GM18499 (cell line): ENCODE results near the gene BACE1-AS.

ENCODE experiments used
- ATAC-seq: cut with Tn5 transposase; IDR thresholded peaks from one replicate; pipeline ENCODE4 v1.9.1; 2021; ENCODE audit warnings: moderate number of reproducible peaks; ENCODE audit not compliant: insufficient read depth, unreplicated experiment

BACE1-AS gene

DNA sequence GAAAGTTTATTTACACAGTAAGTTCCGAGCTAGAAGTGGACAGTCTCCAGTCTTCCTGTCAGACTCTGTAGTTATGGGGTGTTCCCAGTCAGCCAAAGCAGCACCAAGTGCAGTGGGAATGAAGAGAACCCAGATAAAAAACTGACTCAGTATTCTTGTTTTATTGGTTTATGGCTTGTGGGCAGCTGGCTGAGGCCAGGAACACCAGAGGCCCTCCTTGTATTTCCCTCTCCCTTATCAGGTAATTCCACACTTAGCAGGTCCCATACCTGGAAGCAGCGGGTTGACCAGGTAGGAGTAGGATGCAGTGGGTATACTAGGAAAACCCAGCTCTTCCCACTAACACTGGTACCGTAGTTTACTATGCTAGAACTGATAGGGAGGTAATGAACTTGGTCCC, 3.5 kb upstream of the BACE1-AS start:
- ATAC-seq, result no peak

DNA sequence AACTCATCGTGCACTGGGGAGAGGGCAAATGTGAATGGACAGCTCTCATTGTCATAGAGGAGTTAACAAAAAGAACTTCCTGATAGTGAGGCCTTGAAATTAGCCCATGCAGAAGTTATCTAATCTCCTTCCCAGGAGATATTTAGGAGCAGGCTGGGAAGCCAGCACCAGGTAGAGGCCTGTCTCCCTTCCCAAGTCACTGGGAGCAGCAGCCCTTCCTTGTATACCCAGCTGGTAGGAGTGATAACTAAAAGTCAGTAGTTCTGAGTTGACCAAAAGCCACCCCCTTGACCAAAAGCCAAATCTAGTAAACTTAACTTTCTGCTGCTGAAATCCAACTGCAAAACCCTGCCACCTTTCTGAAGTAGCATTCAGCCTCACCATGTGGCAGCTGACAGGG, 1.4 kb upstream of the BACE1-AS start:
- no peak for ATAC-seq

DNA sequence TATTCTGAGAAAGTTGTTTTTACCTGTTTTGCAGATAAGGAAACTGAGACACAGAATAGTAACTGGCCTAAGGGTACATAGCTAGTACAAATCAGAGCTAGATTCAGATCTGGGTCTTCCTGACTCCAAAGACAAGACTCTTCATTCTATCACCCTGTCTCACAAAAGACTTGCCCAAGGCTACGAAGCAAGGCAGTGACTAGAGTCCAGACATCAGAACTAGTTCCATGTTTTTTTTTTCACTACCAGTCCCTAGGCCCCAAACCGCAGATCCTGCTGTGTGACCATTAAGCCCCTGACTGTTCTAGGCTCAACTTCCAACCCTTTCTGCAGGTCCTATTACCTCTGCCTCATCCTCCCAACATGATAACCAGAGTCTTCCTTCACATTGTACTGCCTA, 1.5 kb downstream of the BACE1-AS start:
- ATAC-seq, result no peak

DNA sequence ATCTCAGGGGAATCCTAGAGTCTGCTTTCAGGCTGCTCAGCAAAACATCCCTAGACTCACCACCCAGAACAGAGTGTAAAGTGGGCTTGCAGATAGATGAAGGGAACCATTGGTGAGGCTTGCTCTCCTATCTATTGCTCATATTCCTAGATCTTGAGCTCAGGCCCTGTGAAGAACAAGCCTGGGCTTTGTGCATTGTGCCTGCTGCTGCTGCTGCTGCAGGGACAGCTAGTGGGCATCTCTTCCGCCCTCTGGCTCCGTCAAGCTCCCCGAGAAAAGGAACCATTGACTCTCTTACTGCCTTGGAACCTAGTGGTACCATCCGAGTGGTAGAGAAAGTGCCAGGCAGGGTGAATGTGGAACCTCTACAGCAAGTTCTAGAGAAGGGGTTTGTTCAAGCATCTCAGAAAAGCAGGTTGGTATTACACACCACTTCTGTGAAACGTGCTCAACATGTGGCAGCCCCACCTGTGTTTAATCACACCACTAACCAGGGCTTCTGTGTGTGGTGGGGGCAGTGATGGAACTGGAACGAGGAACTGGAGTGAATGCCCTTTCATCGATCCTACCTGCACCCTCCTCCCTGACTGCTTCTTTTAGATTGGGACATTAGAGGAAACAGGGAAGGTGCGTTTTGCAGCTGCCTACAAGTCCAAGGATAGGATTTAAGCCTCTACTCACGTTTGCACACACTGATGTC, 4.4 kb downstream of the BACE1-AS start:
- ATAC-seq, result no peak

DNA sequence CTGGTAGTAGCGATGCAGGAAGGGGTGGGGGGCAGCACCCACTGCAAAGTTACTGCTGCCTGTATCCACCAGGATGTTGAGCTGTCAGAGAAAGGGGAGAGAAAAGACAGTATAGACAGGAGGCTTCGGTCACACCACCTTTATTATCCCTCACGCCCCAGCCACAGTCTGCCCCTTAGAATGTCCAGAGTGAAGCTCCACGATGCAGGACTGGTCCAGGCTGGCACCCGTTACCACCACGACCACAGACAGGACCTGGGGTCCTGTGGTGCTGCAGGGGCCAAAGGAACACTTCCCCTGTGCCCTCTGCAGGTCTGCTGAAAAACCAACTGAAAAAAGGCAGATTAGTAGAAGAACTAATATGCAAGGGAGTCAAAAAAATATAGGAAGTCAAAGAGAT, 5.7 kb downstream of the BACE1-AS start:
- no peak for ATAC-seq

DNA sequence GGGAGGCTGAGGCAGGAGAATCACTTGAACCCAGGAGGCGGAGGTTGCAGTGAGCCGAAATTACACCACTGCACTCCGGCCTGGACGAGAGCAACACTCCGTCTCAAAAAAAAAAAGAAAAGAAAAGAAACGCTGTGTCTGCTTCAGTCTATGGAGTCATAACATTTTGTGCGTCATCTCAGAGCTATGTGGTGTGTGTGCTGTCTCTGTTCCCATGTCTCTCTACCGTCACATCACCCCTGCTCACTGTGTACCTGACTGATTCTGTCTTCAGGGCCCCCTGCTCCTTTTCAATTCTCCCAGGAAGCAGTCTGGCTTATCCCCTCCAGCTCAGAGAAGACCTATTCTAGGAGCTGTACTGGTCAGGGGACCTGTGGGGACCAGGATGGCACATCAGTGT, 7.0 kb downstream of the BACE1-AS start:
- ATAC-seq, result no peak

DNA sequence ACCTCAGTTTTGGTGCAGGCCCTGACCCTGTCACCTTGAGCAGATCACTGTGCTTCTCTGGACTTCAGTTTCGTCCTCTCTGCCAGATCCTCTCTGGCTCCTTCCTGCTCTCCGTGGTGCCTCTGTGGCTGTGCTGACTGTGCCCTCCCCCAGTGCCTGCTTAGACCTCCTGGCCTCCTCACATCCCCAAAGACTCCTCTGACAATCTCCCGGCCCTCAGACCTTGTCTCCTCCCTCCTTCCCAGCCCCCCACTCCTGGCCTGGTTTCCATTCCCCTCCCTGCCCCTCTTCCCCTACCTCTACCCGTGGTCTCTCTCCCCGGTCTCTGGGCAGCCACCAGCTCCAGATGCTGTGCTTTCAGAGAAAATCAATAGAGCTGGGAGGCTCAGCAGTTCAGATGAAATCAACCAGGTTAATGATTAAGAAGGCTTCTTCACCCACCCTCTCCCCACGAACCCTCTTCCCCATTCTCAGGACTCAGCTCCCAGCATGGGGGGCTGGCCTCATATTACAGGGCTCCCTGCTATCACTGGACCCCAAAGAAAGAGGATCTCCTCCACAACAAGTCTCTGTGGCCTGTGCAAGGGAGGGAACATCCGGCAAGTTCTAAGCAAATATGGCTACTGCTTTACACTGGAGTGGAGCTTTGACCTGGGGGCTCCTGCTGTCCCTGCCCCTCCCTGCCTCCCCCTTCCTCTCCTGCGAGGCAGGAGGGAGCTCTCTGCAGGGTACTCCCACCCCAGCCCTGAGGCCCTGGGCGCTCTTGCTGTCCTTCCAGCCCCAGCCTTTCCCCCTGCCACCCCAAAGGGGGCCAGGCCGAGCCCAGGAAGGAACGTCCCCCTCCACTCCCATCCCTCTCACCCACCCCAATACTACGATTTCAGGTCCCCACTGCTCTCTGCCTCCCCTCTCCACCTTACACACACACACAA, 8.5 kb downstream of the BACE1-AS start:
- no peak for ATAC-seq

DNA sequence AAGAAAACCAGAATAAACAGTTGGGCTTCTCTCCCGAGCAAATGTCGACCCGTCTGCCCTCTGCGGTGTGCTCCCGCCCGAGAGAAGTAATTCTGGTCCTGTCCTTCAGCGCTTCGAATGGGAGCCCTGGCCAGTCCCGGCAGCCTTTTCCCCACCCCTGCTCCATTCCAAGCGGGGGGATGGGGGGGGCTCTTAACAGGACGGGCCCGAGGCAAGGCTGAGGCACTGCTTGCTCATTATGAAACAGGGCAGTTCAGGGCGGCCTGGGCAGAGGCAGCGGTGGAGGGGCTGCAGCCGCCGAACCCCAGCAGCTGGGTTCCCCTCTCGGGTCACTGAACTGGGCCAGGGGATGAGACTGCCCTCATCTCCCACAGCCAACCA, 9.1 kb downstream of the BACE1-AS start:
- no peak for ATAC-seq

DNA sequence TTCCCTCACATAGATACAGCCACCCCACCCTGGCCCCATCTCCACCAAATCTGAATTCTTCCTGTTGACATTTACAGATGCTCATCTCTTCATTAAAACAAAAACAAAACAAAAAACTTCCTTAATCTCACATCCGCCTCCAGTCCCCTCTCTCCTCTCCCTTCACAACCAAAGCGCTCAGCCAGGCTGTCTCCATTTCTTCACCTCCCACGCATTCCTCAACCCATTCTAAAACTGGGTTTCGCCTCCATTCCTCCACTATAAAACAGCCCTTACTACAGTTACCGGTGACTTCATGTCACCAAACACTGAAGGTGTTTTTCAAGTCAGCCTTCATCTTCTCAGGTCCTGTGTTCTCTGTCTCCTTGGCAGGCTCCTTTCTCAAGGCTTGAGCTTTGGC, 9.6 kb downstream of the BACE1-AS start:
- ATAC-seq, result no peak

DNA sequence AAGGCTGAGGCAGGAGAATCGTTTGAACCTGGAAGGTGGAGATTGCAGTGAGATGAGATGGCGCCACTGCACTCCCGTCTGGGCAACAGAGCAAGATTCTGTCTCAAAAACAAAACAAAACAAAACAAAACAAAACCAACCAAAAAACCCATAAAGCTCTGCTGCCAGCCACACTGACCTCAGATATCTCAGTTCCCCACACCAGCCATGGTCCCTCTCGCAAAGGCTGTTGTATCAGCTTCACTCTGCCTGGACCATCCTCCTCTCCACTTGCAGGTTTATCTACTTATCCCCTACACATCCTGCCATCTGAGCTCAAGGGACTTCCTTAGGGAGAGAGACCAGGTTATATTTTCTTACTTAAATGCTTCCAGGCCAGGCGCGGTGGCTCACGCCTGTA, 11.1 kb downstream of the BACE1-AS start:
- ATAC-seq, result no peak

DNA sequence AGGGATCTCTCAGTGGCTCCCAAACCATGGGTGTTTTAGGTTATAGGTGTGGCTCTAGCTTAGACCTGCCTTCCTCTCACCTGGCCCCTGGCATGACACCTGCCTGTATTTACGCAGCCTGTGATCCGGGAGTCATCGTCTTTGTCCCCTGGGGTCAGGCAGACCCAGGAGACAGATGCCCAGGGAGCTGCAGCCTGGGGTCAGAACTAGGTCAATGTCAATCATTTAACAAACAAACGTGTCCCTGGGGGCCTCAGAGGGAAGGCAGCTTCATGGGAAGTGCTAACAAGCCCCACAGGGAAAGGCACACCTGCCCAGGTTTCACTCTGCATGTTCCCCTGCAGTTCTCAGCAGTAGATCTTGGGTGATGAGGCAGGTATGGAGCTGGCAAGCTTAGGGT, 12.0 kb downstream of the BACE1-AS start:
- no peak for ATAC-seq

DNA sequence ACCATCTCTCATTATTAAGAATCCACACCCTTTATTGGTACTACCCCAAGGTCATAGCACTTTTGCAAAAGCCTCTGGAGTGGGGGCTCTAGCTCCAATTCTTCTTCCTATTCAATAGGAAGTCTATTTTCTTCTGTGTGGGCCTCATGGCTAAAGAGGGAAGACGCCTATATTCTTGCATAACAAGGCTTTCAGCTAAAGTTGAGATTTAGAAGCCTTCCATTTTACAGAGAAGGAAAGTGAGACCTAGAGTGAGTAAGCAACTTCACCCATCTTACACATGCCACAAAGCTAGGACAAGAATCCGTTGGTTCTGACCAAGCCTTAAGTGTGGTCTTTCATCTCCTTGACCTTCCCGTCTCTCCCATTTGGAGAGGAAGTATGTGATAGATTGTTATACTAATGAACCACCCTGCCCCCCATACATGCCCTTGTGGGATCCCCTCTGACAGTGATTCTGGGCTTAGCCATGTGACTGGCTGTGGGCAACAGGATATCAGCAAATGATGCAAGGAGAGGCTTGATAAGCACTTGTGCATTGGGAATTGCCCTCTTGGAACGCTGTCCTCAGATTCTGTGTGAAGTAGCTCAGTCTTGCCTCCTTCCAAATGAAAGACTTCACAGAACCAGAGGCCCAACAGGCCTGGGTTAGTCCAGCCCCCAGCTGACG, 12.6 kb downstream of the BACE1-AS start:
- no peak for ATAC-seq

DNA sequence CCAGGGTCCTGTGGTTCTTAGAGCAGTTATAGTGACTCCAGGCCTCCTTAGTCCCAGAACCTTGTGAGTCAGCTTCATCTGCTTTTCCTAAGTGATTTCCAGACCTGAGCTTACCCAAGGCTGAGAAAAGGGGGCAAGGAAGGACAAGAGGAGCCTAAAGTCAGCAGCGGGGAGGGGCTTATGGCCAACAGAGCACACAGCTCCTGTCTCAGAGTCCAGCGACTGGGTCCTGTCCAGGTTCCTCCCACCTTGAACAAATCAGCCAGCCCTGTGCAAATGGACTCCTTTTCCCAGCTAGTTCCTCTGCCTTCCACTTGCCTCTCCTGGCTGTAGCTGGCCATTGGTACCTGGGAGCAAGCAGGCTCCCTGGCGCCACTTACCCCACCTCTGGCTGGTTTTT, 14.0 kb downstream of the BACE1-AS start:
- no peak for ATAC-seq

DNA sequence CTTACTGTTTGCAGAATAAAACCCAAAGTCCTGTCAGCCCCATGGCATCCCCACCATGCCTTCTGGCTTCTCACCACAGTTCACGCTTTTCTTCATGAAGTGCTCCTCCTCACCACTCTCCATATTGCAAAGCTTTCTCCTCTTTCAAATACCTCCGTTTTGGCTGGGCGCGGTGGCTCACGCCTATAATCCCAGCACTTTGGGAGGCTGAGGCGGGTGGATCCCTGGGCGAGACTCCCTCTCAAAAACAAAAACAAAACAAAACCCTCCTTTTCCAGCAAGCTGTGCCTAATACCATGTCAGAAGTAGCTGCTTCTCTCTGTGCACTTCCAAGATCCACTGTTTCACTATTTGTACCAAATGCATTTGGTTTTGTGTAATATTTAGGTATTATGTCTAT, 18.2 kb downstream of the BACE1-AS start:
- no peak for ATAC-seq

DNA sequence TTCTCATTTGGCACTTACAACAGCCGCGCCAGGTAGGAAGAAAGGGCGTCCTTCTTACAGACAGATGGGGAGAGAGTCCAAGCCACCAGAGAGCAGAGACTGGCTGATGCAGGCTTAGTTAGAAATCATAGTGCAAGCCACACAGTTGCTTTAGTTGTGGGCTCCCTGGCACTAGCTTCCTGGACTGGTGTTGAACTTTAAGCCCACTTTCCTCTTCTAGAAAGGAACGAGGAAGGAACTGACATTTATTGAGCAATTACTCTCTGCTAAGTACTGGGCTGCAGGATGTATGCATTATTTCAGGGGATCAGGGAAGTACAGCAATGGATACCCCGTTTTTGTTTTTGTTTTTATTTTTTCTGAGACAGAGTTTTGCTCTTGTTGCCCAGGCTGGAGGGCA, 21.9 kb downstream of the BACE1-AS start:
- ATAC-seq, result no peak

DNA sequence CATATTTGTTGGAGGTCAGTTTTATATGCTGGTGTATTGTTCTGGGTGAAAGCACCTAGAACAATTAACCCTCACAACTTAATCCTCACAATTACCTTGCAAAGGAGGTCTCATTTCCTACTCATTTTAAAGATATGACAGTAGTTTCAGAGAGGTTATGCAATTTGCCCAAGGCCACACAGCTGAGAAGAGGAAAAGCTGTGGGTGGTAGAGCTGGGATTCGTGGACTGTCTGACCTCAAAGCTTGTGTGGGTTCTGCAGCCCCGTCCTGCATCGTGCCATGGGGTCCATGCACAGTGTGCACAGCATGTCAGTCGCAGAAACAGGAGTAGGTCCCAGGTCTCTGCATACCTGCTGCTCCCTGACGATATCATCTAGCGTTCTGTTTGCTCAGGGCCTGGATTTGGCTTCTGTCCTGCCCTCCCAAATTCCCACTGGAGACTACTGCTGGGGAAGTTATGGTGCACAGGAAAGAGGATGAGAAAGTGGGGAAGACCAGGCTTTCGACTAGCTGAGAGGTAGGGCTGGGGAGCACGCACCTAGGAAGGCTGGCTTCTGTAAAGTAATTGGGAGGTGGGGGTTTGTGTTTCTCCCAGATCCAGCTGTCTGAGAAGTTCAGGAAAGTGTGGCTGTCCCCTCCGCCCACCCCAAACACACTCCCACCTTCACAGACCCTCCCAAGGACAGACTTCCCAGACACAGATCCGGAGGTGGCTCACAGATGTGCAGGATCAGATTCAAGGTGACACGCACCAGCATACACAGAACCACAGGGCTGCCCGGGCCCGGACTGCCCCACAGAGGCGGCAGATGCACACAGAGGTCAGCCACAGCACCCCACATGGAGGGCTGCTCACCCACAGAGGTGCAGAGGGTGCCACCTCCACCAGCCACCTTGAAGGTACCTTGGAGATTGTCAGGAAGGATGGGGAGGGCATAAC, 23.0 kb downstream of the BACE1-AS start:
- no peak for ATAC-seq

DNA sequence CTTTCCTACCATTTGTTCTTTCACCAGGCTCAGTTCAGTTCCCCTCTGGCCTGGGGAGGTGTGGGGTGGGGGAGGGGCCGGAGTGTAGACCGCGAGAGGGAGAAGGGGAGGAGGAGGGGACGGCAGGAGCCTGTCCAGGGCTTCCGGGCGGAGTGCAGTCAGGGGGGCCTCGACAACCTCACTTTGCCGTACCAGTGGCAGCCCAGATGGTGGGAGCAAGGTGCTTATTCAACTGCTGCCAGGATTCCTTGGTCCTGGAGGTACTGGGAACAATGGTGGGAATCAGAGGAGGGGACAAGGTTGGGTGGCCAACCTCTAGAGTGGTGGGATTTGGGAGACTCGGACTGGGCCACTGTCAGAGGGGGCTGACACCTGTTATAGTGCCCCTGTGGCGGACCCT, 23.7 kb downstream of the BACE1-AS start:
- ATAC-seq, result no peak

DNA sequence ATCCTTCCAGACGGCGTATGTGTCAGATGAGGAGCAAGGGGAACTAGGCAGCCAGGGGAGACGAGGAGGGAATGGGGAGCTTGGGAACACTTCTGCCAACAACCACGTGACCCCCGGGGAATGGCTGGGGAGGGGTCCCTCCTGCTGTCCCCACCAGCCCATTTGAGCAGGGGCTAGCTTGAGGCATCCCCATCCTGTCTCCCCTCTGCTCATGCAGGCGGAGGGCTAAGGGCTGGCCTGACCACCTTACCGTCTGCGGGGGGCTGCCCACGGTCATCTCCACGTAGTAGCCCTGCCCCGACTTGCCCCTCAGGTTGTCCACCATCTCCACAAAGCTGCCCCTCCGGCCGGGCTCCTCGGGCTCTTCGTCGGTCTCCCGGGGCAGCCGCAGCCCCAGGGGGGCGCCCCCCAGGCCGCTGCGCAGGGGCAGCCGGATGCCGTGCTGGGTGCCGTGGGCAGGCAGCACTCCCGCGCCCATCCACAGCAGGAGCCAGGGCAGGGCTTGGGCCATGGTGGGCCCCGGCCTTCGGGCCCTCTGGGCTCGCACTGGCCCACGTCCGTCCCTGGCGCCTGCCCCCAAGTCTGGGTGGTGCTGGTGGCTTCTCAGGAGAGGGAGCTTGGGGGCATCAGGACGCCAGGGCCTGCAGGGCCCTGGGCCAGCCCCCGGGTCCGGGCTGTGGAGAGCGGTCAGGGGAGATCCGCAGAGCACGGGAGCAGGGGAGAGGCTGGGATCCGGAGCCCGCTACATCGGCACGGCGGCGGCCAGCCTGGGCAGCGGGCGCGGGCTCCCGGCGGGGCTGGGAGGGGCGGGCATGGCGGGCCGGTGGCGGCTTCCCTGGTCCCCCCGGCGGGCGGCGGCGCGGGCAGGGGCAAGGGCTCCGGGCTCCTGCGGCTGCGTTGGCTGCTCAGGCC, 24.4 kb downstream of the BACE1-AS start:
- ATAC-seq, result no peak
